RPMI7951 (cell line): ENCODE data around the gene MXI1. TPM values are rescaled to one million over a fixed set of nuclear protein-coding genes. Genes with fewer than 3 reads are reported as not detected.
"Not testable (repeated sequence)": the region's sequence is repeated elsewhere in the genome, so short reads cannot be mapped to it uniquely, and the experiment has no call there.

ENCODE experiments used
- DNase-seq: peaks from one replicate; pipeline ENCODE4 v3.0.0-alpha.2; 2012; ENCODE audit warnings: low read depth
- total RNA-seq: library from RNA; depleted of rRNA; stranded (reverse); fragments of >200 nt; shearing (Covaris generic); gene quantifications from 2 replicates; pipeline ENCODE4 v1.2.3, GENCODE V29; 2014

The MXI1 gene
- total RNA-seq, 1 experiment from 2014 or later: 11.1 TPM

DNA sequence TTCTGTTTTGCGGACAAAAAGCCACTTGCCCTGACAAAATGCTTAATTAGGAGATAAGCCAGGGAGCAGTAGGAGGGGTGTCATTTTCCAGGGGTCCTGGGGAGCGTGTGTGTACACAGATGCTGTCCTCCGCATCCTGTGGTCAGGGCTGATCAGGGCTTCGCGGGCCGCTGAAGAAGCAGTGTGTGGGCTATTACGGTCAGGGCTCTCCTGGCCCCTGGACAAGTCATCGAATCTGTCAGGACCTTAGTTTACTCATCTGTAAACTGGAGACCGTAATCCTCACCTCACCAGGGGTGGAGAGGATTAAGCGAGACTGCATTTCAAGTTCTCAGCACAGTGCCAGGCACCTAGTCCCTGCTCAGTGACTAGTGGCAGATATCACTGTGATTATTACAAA is 26.0 kb upstream of the MXI1 start:
- DNase-seq: no peak

DNA sequence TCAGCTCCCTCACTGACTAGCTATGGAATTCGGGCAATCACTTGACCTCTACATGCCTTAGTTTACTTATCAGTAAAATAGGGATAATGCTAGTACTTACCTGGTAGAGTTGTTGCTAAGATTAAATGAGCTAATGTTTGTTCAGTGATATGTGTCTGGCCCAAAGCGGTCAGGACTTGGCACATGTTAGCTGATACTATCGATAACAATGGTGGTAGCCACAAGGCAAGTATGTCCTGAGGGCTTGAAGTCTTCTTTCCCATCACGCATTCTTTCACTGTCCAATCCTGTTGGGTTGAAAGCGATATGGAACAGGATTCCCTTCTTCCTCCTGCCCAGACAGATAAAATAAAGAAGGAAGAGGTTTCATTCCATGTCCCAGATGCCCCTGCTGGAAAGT is 25.5 kb upstream of the MXI1 start:
- no peak for DNase-seq

DNA sequence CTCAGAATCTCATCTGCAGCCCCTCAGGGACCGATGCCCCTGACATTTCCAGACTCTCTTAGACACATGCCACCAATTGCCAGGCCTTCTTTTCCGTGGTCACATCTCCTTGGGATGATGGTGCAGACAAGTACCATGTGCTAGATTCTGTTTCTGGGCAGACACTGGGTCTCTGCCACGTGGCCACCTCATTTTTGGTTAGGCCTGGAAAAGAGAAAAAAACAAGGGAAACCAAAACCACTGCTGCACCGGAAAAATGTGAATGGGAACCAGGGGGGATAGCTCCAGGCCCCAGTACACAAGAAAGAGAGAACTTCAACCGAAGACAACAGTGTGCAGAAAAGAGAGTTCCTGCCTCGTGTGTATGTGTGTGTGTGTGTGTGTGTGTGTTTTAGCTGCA is 23.0 kb upstream of the MXI1 start:
- no peak for DNase-seq

DNA sequence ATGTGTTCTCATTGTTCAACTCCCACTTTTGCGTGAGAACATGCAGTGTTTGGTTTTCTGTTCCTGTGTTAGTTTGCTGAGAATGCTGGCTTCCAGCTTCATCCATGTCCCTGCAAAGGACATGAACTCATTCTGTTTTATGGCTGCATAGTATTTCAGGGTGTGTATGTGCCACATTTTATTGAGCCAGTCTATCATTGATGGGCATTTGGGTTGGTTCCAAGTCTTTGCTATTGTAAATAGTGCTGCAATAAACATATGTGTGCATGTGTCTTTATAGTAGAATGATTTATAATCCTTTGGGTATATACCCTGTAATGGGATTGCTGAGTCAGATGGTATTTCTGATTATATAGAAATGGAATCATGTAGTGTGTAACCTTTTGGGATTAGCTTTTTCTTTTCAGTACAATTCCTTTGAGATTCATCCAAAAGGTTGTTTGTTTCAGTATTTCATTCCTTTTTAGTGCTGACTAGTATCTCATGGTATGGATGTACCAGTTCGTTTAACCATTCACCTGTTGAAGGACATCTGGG is 21.7 kb upstream of the MXI1 start:
- not testable (repeated sequence) for DNase-seq

GRCh38 chr10:110190170-110190569 is 17.2 kb upstream of the MXI1 start:
- no peak for DNase-seq

DNA sequence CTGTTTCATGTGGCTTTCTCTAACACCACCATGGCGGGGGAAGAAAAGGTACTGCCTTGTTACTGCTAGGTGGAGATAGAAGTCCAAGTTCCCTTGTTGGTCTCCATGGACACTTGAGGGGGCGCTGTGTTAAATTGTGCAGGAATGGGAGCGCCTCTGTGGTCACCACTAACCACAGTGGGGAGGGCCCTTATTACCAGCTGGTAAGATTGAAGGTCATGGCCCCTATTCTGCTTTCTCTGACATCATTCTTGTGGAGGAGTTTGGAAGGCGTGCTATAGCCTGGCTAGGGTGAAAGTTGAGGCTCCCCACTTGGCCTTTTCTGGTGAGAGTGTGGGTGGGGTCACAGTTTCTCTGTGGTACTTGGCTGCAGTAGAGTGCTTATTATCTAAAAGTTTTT is 14.9 kb upstream of the MXI1 start:
- no peak for DNase-seq

- DNase-seq: no peak
These were observed 6.9 kb upstream of the MXI1 start for GRCh38 chr10:110200503-110200902.

DNA sequence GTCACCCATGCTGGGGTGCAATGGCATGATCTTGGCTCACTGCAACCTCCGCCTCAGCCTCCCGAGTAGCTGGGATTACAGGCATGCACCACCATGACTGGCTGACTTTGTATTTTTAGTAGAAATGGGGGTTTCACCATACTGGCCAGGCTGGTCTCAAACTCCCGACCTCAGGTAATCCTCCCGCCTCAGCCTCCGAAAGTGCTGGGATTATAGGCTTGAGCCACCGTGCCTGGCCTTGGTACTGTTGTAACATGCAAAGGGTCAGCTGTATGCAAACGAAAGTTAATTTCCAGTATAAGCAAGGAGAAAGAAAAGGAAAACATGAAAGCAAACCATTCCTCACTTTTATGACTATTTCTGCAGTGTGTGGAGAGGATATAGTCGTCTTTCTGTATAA is 6.4 kb upstream of the MXI1 start:
- not testable (repeated sequence) for DNase-seq

DNA sequence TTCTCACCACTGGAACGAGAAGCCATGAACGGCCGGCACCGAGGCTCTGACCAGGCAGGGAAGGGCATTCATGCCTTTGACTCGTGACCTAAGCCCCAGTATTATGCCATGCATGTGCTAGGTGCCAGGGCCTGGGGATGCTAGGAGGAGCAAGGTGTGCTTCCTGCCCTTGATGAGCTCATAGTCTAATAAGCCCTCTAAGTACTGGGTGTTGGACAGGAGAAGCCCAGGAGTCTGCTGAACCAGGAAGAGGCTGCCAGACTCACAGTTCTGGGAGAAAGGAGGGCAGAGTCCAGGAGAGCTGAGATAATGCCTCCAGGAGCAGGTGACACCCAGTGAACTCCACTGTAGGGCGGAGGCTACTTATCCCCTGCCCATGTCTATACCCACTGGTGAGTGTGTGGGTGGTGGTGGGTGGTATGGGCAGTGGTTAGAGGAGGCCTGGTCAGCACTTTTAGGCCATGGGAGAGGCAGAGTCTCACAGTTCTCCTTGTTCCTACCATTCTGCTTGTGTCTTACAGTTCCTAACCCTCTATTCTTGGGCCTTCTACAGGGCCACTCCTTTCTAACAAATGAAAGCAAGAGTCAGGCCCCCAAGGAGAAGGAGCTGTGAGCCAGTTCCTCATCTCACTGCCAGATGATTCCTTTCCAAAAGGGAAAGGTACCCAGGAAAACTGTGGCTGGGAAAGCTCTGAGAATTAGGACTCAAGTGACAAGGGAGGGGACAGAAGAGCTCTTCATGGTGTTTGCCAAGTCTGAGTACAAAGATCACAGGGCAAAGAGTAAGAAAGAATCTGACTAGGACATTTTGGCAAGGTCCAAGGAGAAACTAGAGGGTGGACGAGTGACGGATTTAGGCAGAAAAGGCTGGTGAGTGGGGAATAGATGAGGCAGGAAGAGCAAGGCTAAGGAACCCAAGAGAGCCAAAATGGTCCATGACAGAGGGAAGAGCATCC is 3.6 kb upstream of the MXI1 start:
- no peak for DNase-seq

GRCh38 chr10:110205051-110205675 is 2.2 kb upstream of the MXI1 start:
- no peak for DNase-seq

GRCh38 chr10:110207805-110208613 is 604 bp downstream of the MXI1 start:
- no peak for DNase-seq

- DNase-seq: peak; percentile 40
These were observed 1.4 kb downstream of the MXI1 start for GRCh38 chr10:110208614-110209453.

DNA sequence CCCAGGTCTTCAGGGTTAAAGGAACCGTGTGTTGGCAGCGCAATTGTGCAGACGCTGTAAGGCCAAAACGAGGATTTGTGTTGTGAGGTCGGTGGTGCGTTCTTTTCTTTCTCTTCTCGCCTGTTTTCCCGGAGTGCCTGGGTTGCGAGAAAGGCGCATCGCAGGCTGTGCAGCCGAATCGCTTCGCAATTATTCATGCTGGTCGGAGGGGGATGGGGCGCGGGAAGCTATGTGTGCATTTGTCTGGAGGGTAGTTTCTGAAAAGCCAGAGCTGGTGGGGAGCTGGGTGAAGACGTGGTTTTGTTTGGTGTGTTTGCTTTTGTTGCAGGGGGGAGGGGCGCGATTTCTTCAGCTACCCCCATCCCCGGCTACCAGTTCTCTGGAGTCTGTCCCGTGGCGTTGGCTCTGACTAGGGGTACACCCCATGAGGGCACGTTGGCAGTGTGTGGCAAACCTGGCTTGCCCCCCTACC is 2.1 kb downstream of the MXI1 start:
- DNase-seq: peak; percentile 63

- DNase-seq: peak; percentile 46
These were observed 2.7 kb downstream of the MXI1 start for GRCh38 chr10:110209926-110210673.

DNA sequence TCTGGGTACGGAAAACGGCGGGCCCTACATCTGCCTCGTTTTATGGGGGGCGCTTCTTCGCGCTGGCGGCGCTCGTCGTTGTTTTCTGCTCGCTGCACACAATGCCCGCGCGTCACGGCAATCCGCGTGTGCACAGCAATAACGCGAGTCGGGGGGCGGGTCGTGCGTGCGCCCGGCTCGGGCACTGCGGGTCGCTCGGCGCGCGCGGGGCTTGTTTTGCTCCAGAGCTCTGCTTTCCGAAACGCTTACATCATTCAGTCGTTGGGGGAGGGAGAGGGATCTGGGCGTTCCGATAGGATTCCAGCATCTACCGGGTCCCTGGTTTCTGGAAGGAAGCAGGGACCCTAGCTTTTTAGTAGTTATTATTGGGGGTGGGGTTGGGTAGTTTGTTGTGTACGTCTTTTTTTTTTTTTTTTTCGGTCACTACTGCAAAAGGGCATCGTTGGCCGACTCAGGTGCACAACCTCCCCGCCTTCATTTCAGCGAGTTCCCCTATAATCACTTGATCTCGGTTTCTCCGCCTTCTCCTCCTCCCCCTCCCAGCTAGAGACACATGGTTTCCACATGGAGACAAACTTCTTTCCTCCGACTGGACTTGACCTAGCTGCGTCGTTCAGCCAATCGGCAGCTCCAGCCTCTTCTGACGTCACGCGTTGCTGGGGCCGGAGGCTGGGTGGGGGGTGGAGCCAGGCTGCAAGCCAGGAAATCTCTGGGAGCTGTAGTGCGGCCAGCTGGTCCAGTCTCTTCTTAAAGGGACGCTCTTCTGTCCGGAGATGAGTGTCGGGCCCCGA is 3.5 kb downstream of the MXI1 start:
- DNase-seq: peak; percentile 95

DNA sequence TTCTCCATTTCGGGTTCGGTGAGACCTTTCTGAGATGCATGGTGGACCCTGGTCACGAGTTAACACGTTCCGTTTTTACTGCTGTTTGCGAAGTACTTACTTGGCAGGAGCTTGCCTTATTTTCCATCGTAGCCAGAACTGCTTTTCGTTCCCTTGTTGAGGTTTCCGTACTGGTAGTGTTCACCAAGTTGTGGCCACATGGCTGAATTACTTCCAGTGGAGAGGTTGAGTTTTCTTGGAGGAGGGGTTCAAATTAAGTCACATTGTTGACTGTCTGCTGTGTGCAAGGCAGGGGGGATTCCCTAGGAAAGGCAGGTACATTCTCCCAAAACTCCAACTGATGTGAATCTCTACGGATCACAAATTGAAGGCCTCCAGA is 4.0 kb downstream of the MXI1 start:
- no peak for DNase-seq

DNA sequence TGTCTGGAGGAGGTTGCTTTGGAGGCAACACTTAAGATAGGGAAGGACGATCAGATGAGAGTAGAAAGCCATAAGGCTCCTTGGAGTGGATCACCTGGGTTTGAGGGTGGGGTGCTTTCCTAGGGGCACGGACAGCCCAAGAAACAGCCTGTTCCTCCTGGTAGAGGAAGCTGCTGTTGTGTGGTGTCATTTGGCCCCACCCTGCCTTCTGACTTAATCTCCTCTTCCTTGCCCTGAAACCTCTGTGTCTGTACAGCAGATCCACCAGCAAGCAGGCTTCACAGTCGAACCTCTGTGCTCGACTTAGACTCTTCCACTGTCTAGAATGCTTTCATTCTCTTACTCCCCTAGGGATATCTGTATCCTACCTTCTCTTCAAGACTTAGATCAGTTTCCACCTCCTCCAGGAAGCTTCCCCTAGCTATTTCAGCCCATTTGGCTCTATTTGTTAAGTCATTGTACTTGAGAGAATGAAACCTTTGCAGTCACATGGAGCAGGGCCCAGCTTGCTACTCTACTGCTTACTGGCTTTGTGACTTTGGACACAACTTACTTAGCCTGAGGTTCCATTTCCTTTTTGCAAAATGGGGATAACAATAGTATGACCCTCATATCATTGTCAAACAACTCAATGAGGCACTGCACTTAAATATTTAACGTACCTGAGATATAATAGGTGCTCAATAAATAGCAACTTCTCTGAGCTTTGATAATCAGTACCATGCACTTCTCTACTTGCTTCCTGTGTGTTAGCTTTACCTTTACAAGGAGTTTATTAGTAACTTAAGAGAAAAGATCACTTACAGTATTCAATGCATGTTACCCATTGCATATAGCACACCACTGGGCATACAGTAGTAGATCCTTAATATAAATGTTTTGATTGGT is 5.0 kb downstream of the MXI1 start:
- no peak for DNase-seq

GRCh38 chr10:110214371-110214826 is 7.0 kb downstream of the MXI1 start:
- DNase-seq: no peak
